Right cardiac atrium (tissue), 5 donors: ENCODE data around the gene COQ9. TPM values are rescaled to one million over a fixed set of nuclear protein-coding genes. Genes with fewer than 3 reads are reported as not detected.

ENCODE experiments used
- ATAC-seq, 2 donors: fragments of 200-7000 bp; cut with Tn5 transposase; one replicate each; pipeline versions ENCODE4 v1.8.0 to v1.9.1; 2020; ENCODE audit warnings: moderate library complexity in 2 of 2, mild to moderate bottlenecking in 1 of 2
- DNase-seq, 3 donors: peaks; one replicate each; pipeline ENCODE4 v3.0.0-alpha.2; 2020
- H3K27ac ChIP-seq: one replicate; pipeline ENCODE4 v1.5.1; 2013; ENCODE audit warnings: mild to moderate bottlenecking, low read length, control low read depth, moderate library complexity
- H3K27me3 ChIP-seq: one replicate; pipeline ENCODE4 v1.6.1; 2013; ENCODE audit not compliant: control insufficient read depth, insufficient read depth
- H3K4me1 ChIP-seq: one replicate; pipeline ENCODE4 v1.6.1; 2013; ENCODE audit warnings: low read length; ENCODE audit not compliant: control insufficient read depth, insufficient read depth
- H3K4me3 ChIP-seq: one replicate; pipeline ENCODE4 v1.5.1; 2013; ENCODE audit warnings: low read length, control low read depth
- H3K9me3 ChIP-seq: one replicate; pipeline ENCODE4 v1.6.1; 2013; ENCODE audit warnings: low read length; ENCODE audit not compliant: control insufficient read depth
- WGBS: extraction: QIAGEN DNeasy Blood & Tissue Kit; methylation state at CpG from one replicate; pipeline ENCODE4 v1.1.7; 2013; 5-methylcytosine and 5-hydroxymethylcytosine counted together
- intact Hi-C, 4 donors: fragments of 100-400 bp; cut with DNase I; formaldehyde crosslinking; loops; one replicate each; pipeline versions ENCODE4 v1.11.0 to v1.14.0; 2022 to 2023
- polyA plus RNA-seq: library from polyadenylated mRNA; stranded (reverse); fragments of 200-250 nt; gene quantifications from one replicate; pipeline ENCODE4 v1.2.3, GENCODE V29; 2013
- total RNA-seq, 4 donors: library from RNA; stranded (reverse); fragmentation: NEBNext Ultra II Directional; extraction: Animal tissue kit (Norgen Biotek cat#: 25700); gene quantifications; one replicate each; pipeline ENCODE4 v1.2.1, GENCODE V29; 2021
- donor health status: healthy with polysubstance abuse.
- donor health status: DM: no; HTN: yes; CAD: no.
- donor health status: DM: no; HTN: no; CAD: no.
- donor health status: DM: no; HTN: yes; CAD: no; lungs with severe emphysema.
- donor health status: DM: yes; HTN: yes; CAD: no.

The COQ9 gene
- total and polyA plus RNA-seq, 5 donors = 91.8 to 206 (median 135) TPM

GRCh38 chr16:57479205-57479975 is 32.1 kb downstream of the COQ9 start:
- ATAC-seq (peak; percentile 76 to 78), DNase-seq (peak; percentile 63 to 82 (median 81))
- 10% methylated on average over 36 of the region's 36 CpGs for WGBS
- intact Hi-C loops = no loop called here
- H3K27me3 ChIP-seq = no peaks in the 10 kb centered on the region
- no peaks in the 10 kb centered on the region for H3K9me3 ChIP-seq
- H3K4me1 ChIP-seq = peaks cover 22% of the 10 kb centered on the region
- peak overlapping the region; percentile 36 for H3K4me3 ChIP-seq
- H3K27ac ChIP-seq = no peak overlapping the region

GRCh38 chr16:57479976-57480753 is 32.9 kb downstream of the COQ9 start:
- DNase-seq = peak; percentile 81 to 92 (median 91)
- H3K4me3 ChIP-seq = peak overlapping the region; percentile 36
- no peak overlapping the region for H3K27ac ChIP-seq
- no peaks in the 10 kb centered on the region for H3K9me3 ChIP-seq
- peaks cover 22% of the 10 kb centered on the region for H3K4me1 ChIP-seq
- intact Hi-C loops = loop anchor here in 1 of 4 donors (5.0 kb wide), 1 partner anchor 37 kb away; no protein-coding TSS in a partner anchor
- peak; percentile 69 to 84 for ATAC-seq
- 26% methylated on average over 15 of the region's 15 CpGs for WGBS
- H3K27me3 ChIP-seq = no peaks in the 10 kb centered on the region

GRCh38 chr16:57480754-57481230 is 33.5 kb downstream of the COQ9 start:
- no peaks in the 10 kb centered on the region for H3K9me3 ChIP-seq
- DNase-seq (peak in 1 of 3 donors; percentile 59), ATAC-seq (no peak)
- 65% methylated on average over 6 of the region's 6 CpGs for WGBS
- peaks cover 22% of the 10 kb centered on the region for H3K4me1 ChIP-seq
- no peaks in the 10 kb centered on the region for H3K27me3 ChIP-seq
- H3K27ac ChIP-seq = no peak overlapping the region
- intact Hi-C loops = loop anchor here in 1 of 4 donors (5.0 kb wide), 1 partner anchor 37 kb away; no protein-coding TSS in a partner anchor
- H3K4me3 ChIP-seq = no peak overlapping the region

GRCh38 chr16:57481421-57481820 is 34.1 kb downstream of the COQ9 start:
- Histone ChIP-seq H3K27me3 (no peaks in the 10 kb centered on the region), H3K27ac (no peak overlapping the region), H3K4me1 (peaks cover 17% of the 10 kb centered on the region), H3K9me3 (no peaks in the 10 kb centered on the region), H3K4me3 (no peak overlapping the region)
- peak in 1 of 3 donors; percentile 25 for DNase-seq
- intact Hi-C loops = loop anchor here in 1 of 4 donors (5.0 kb wide), 1 partner anchor 36 kb away; no protein-coding TSS in a partner anchor
- 92% methylated on average over 4 of the region's 4 CpGs for WGBS
- no peak for ATAC-seq

GRCh38 chr16:57482845-57483545 is 35.7 kb downstream of the COQ9 start:
- Histone ChIP-seq H3K4me1 (peaks cover 16% of the 10 kb centered on the region), H3K9me3 (no peaks in the 10 kb centered on the region), H3K4me3 (no peak overlapping the region), H3K27ac (no peak overlapping the region), H3K27me3 (no peaks in the 10 kb centered on the region)
- peak in 1 of 3 donors; percentile 60 for DNase-seq
- intact Hi-C loops = loop anchor here in 1 of 4 donors (5.0 kb wide), 1 partner anchor 34 kb away; no protein-coding TSS in a partner anchor
- 73% methylated on average over 14 of the region's 14 CpGs for WGBS
- no peak for ATAC-seq

- H3K27ac ChIP-seq = no peak overlapping the region
- no peak overlapping the region for H3K4me3 ChIP-seq
- no peaks in the 10 kb centered on the region for H3K9me3 ChIP-seq
- WGBS = 67% methylated on average over 19 of the region's 19 CpGs
- intact Hi-C loops = loop anchor here in 1 of 4 donors (5.0 kb wide), 1 partner anchor 33 kb away; no protein-coding TSS in a partner anchor
- peaks cover 7% of the 10 kb centered on the region for H3K4me1 ChIP-seq
- DNase-seq = peak in 1 of 3 donors; percentile 51
- no peaks in the 10 kb centered on the region for H3K27me3 ChIP-seq
- ATAC-seq = no peak
Observed at GRCh38 chr16:57483725-57484514, 36.6 kb downstream of the COQ9 start.

- DNase-seq (peak in 1 of 3 donors; percentile 28), ATAC-seq (no peak)
- Histone ChIP-seq H3K27ac (no peak overlapping the region), H3K4me1 (peaks cover 5% of the 10 kb centered on the region), H3K27me3 (no peaks in the 10 kb centered on the region), H3K4me3 (no peak overlapping the region), H3K9me3 (no peaks in the 10 kb centered on the region)
- WGBS = 81% methylated on average over 8 of the region's 8 CpGs
- intact Hi-C loops = loop anchor here in 1 of 4 donors (5.0 kb wide), 1 partner anchor 33 kb away; no protein-coding TSS in a partner anchor
Observed at GRCh38 chr16:57484515-57485005, 37.3 kb downstream of the COQ9 start.

- DNase-seq (peak in 2 of 3 donors; percentile 62 to 69), ATAC-seq (peak; percentile 5 to 17)
- Histone ChIP-seq H3K27ac (peak overlapping the region; percentile 62), H3K4me3 (peak overlapping the region; percentile 90), H3K9me3 (no peaks in the 10 kb centered on the region), H3K4me1 (peaks cover 2% of the 10 kb centered on the region), H3K27me3 (no peaks in the 10 kb centered on the region)
- intact Hi-C loops = no loop called here
- WGBS = 67% methylated on average over 14 of the region's 14 CpGs
Observed at GRCh38 chr16:57485091-57485915, 38.0 kb downstream of the COQ9 start.
